ENCODE data around the gene SULT1B1.

- no peak for TF ChIP-seq CTCF (IDR thresholded peaks at IDR 0.05; ENCODE audit: poor library complexity)
- no peak for TF ChIP-seq EZH2 (IDR thresholded peaks at IDR 0.05; ENCODE audit: borderline replicate concordance)
- no peak for TF ChIP-seq EZH2phosphoT487 (IDR thresholded peaks at IDR 0.05; ENCODE audit: low read depth, severe bottlenecking, unreplicated experiment)
These were observed at the start of gene SULT1B1 for GRCh38 chr4:69760455-69760854.

Measured in hepatocyte (in vitro differentiated cells).